ENCODE results near the gene JAK1. TPM values are rescaled to one million over a fixed set of nuclear protein-coding genes. Genes with fewer than 3 reads are reported as not detected.

JAK1 gene
- total and polyA plus RNA-seq, 2 of the 8 experiments (the other 6 are each of a cell fraction or from before 2014, with no cell fraction given), result 7.8 to 24.5 TPM

DNA sequence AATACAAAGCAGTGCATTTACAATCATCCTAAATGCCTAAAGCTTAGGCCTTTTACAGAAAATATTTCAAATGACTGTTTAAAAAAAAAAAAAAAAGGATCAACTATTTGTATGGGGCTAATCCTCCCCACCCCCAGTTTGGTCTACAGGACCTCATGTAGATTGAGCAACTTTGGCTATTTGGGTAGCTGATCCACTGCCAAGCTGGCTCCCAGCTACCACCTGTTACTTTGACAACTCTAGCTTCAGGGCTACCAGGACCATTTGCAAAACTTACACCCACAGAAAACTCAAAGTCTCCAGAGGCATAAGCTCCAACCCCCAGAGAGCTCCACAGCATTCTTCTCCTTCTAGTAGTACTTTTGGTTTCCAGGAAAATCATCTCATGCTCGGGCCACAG is 29.4 kb downstream of the JAK1 start:
- Histone ChIP-seq H3K4me1 (replicated peaks in 1 of 4; ENCODE audit: control insufficient read depth in 3 of 4, insufficient read depth in 4 of 4, low read length in 3 of 4) (no peaks in the 10 kb centered on the region; a peak in 1 of 7 replicates), H2BK5ac (ENCODE audit: low read depth, low read length) (no peak overlapping the region), H3K27ac (ENCODE audit: low read depth, low read length) (no peak overlapping the region), H3K79me2 (ENCODE audit: control insufficient read depth in 1 of 2, insufficient read depth in 2 of 2, low read length in 2 of 2) (no peaks in the 10 kb centered on the region), H3K79me1 (ENCODE audit: low read depth, low read length) (no peaks in the 10 kb centered on the region), H2BK15ac (ENCODE audit: low read length) (no peak overlapping the region), H3K9ac (replicated peaks in 1 of 4; ENCODE audit: extremely low read depth in 1 of 4, low read depth in 3 of 4, low read length in 3 of 4) (no peak overlapping the region), H2AK5ac (ENCODE audit: low read depth, low read length) (no peak overlapping the region), H3K56ac (replicated peaks; ENCODE audit: insufficient read length, low read depth, low read length) (no peak overlapping the region), H4K20me1 (replicated peaks in 1 of 2; ENCODE audit: control insufficient read depth in 1 of 2, insufficient read depth in 2 of 2, low read length in 2 of 2) (peaks cover 0 to 2% of the 10 kb centered on the region in 2 experiments), H3K27me3 (replicated peaks in 1 of 4; ENCODE audit: control insufficient read depth in 3 of 4, extremely low read depth in 1 of 4, insufficient read depth in 3 of 4, low read length in 3 of 4) (no peaks in the 10 kb centered on the region), H2BK12ac (ENCODE audit: low read depth, low read length) (no peak overlapping the region), H2AFZ (ENCODE audit: low read length) (no peak overlapping the region), H3K18ac (ENCODE audit: extremely low read depth, low read length) (no peak overlapping the region), H4K5ac (ENCODE audit: insufficient read length, low read depth, low read length) (no peak overlapping the region), H3K4me3 (ENCODE audit: extremely low read depth in 1 of 4, insufficient read depth in 2 of 4, low read depth in 3 of 4, low read length in 4 of 4) (no peak overlapping the region), H3K4ac (replicated peaks; ENCODE audit: insufficient read length, low read depth, low read length) (no peak overlapping the region), H3K23me2 (ENCODE audit: low read depth, low read length) (no peaks in the 10 kb centered on the region), H3K4me2 (ENCODE audit: insufficient read depth in 1 of 2, low read depth in 2 of 2, low read length in 2 of 2) (no peak overlapping the region), H4K91ac (replicated peaks; ENCODE audit: insufficient read length, low read length) (no peak overlapping the region), H2BK120ac (replicated peaks; ENCODE audit: low read depth, low read length) (no peak overlapping the region), H2BK20ac (ENCODE audit: low read length) (no peak overlapping the region), H3K23ac (ENCODE audit: insufficient read length) (no peak overlapping the region), H4K8ac (ENCODE audit: extremely low read depth, insufficient read depth, low read length) (no peak overlapping the region), H3K9me3 (ENCODE audit: insufficient read depth in 2 of 2, low read depth in 1 of 2, low read length in 1 of 2) (no peaks in the 10 kb centered on the region), H3K36me3 (ENCODE audit: control insufficient read depth in 2 of 4, insufficient read depth in 4 of 4, low read length in 3 of 4) (no peaks in the 10 kb centered on the region), H3K14ac (ENCODE audit: insufficient read length) (no peak overlapping the region)
- FAIRE-seq (no peak), DNase-seq (ENCODE audit: low read depth in 1 of 2, low spot score in 2 of 2) (no peak)
- WGBS, 2 experiments (ENCODE audit: extremely low coverage in 1 of 2, insufficient coverage in 1 of 2, insufficient read length in 1 of 2, insufficient replicate concordance in 2 of 2, low coverage in 1 of 2, low lambda C conversion rate in 2 of 2, missing lambda C conversion rate in 1 of 2), result 100% methylated on average over 1 of the region's 1 CpG; no CpG with 5 or more reads in 1 of the 2 experiments
- CTCF ChIA-PET (ENCODE audit: partially characterized antibody), result interaction anchor here (0.8 kb wide), 1 partner anchor 24 kb away, joined by 3 read pairs; no protein-coding TSS in a partner anchor
- POLR2A ChIA-PET (ENCODE audit: partially characterized antibody), result no interaction called here
- TF ChIP-seq RFX5 (IDR thresholded peaks at IDR 0.05; ENCODE audit: borderline replicate concordance, low read depth, low read length) (no peak), KDM5A (IDR thresholded peaks at IDR 0.05; ENCODE audit: low read length) (no peak), CHD1 (IDR thresholded peaks at IDR 0.05; ENCODE audit: low read depth, low read length) (no peak), TBP (IDR thresholded peaks at IDR 0.05; ENCODE audit: low read depth, low read length) (no peak), FOSL1 (IDR thresholded peaks at IDR 0.05; ENCODE audit: insufficient read depth, low read depth, low read length) (no peak)

All from H1 (cell line).